Heart left ventricle (tissue), 16 donors: ENCODE data around the gene PRKCH. TPM values are rescaled to one million over a fixed set of nuclear protein-coding genes. Genes with fewer than 3 reads are reported as not detected.
A peak's percentile ranks its signal among the peaks of the same experiment; 100 is the strongest.

Experiments used
- ATAC-seq, 4 donors: fragments of 200-7000 bp; cut with Tn5 transposase; one replicate each; pipeline ENCODE4 v1.9.1; 2020 to 2022; ENCODE audit warnings: moderate library complexity in 4 of 4, mild to moderate bottlenecking in 3 of 4, moderate number of reproducible peaks in 1 of 4
- DNase-seq, 5 donors: peaks; one replicate each; pipeline ENCODE4 v3.0.0-alpha.2; 2020
- H3K27ac ChIP-seq, 12 donors: fragments of 200-600 bp; sonication (generic) in 4 of 12; one replicate each; pipeline versions ENCODE4 v1.5.0 to v1.8.0; 2016 to 2022; ENCODE audit warnings: mild to moderate bottlenecking in 2 of 12
- H3K27me3 ChIP-seq, 9 donors: fragments of 200-600 bp; sonication (generic) in 2 of 9; one replicate each; pipeline versions ENCODE4 v1.5.1 to v1.8.0; 2016 to 2022; ENCODE audit warnings: mild to moderate bottlenecking in 3 of 9
- H3K36me3 ChIP-seq, 9 donors: fragments of 200-600 bp; sonication (generic) in 2 of 9; one replicate each; pipeline versions ENCODE4 v1.5.0 to v1.8.0; 2018 to 2022; ENCODE audit warnings: mild to moderate bottlenecking in 2 of 9
- H3K4me1 ChIP-seq, 12 donors: fragments of 200-600 bp; sonication (generic) in 4 of 12; one replicate each; pipeline versions ENCODE4 v1.5.0 to v1.8.0; 2016 to 2022; ENCODE audit warnings: mild to moderate bottlenecking in 3 of 12
- H3K4me3 ChIP-seq, 12 donors: fragments of 200-600 bp; sonication (generic) in 4 of 12; one replicate each; pipeline versions ENCODE4 v1.5.0 to v1.8.0; 2017 to 2022; ENCODE audit warnings: mild to moderate bottlenecking in 9 of 12, moderate library complexity in 4 of 12
- H3K9me3 ChIP-seq, 12 donors: fragments of 200-600 bp; sonication (generic) in 4 of 12; one replicate each; pipeline versions ENCODE4 v1.5.0 to v1.8.0; 2016 to 2022; ENCODE audit warnings: mild to moderate bottlenecking in 1 of 12
- POLR2A ChIP-seq, 2 donors: fragments of 450-650 bp; IDR thresholded peaks; one replicate each; pipeline ENCODE4 v1.6.1; 2017; ENCODE audit warnings: antibody characterized with exemption in 2 of 2, mild to moderate bottlenecking in 2 of 2, moderate library complexity in 2 of 2
- WGBS, 4 donors: extraction: QIAGEN DNeasy Blood & Tissue Kit in 2 of 4; methylation state at CpG; one replicate each; pipeline versions ENCODE4 v1.1.5 to v1.1.7; 2013 to 2018; 5-methylcytosine and 5-hydroxymethylcytosine counted together
- intact Hi-C, 10 donors: fragments of 100-400 bp; cut with DNase I; formaldehyde crosslinking; loops; one replicate each; pipeline versions ENCODE4 v1.11.1 to v1.14.2; 2022
- long read RNA-seq, 3 donors: library from polyadenylated mRNA; unstranded; transcript quantifications; one replicate each; pipeline ENCODE4 v2.0.0, GENCODE V29; 2020 to 2021
- polyA plus RNA-seq, 2 donors: library from polyadenylated mRNA; stranded (reverse); fragments of 200-250 nt; gene quantifications; one replicate each; pipeline ENCODE4 v1.2.3, GENCODE V29; 2013
- total RNA-seq, 9 donors: library from RNA; depleted of rRNA in 2 of 9; stranded (reverse); fragments of >200 nt in 2 of 9; fragmentation: NEBNext Ultra II Directional in 3 of 9; extraction: Animal tissue kit (Norgen Biotek cat#: 25700) in 3 of 9; gene quantifications; one replicate each; pipeline versions ENCODE4 v1.1.0 to v1.2.4, GENCODE V29; 2016 to 2023
- TF ChIP-seq, protein P1 (sequence below), 12 donors: fragments of 200-600 bp; sonication (generic) in 4 of 12; IDR thresholded peaks; one replicate each; pipeline versions ENCODE4 v1.5.0 to v1.8.0; 2018 to 2022; ENCODE audit warnings: antibody characterized with exemption in 12 of 12, mild to moderate bottlenecking in 5 of 12
- donor health status: ischemic (EF 13 %, LVEDD 7.1; RV severe dilation, severe dysfunction).
- donor health status: healthy with polysubstance abuse.
- donor health status: DM: no; HTN: yes; CAD: no.
- donor health status: DM: no; HTN: no; CAD: no.
- donor health status: ischemic (EF 25% LVEDD 6.9; RV normal size, moderate dysfunction).
- donor health status: ischemic (EF 25% LVEDD 5.7; RV mildly dilated, moderate dysfunction).
- donor health status: healthy.
- donor health status: DM: yes; HTN: yes; CAD: no.
- donor health status: ischemic (EF 35%, LVEDD 5.7; RV mildly dilated, moderate dysfunction).
- donor health status: nonischemic (EF 11% LVEDD 7.7; RV severe dilation, severe dysfunction).
- donor health status: DM: yes; HTN: yes; CAD: no.
- donor health status: PGD.
- donor health status: ischemic (EF 29% LVEDD 5.4; RV normal size, mild dysfunction).
- donor health status: nonischemic (EF 23%, LVEDD 6.1; RV moderate dilation, normal function).

PRKCH gene
- total RNA-seq (10 to 100 TPM; 13.2 to 42.1 (median 21.7) TPM), polyA plus RNA-seq (10 to 100 TPM in 1 of 2 donors, 1 to 10 TPM in 1; 6.1 to 49.2 TPM)
- long read RNA-seq, donor 1, transcript PRKCH-201 (14 exons, 3,582 nt): major isoform, 19 of 25 reads
- long read RNA-seq, donor 1, partial matches to known transcripts: 5 of 25 reads
- long read RNA-seq, donor 1, other reads (novel, unspliced or antisense): 1 of 25 reads
- long read RNA-seq, donor 2, transcript PRKCH-201 (14 exons, 3,582 nt): major isoform, 25 of 43 reads
- long read RNA-seq, donor 2, partial matches to known transcripts: 6 of 43 reads
- long read RNA-seq, donor 2, other reads (novel, unspliced or antisense): 12 of 43 reads
- long read RNA-seq, donor 3, transcript PRKCH-201 (14 exons, 3,582 nt): major isoform, 16 of 26 reads
- long read RNA-seq, donor 3, partial matches to known transcripts: 2 of 26 reads
- long read RNA-seq, donor 3, other reads (novel, unspliced or antisense): 8 of 26 reads

DNA sequence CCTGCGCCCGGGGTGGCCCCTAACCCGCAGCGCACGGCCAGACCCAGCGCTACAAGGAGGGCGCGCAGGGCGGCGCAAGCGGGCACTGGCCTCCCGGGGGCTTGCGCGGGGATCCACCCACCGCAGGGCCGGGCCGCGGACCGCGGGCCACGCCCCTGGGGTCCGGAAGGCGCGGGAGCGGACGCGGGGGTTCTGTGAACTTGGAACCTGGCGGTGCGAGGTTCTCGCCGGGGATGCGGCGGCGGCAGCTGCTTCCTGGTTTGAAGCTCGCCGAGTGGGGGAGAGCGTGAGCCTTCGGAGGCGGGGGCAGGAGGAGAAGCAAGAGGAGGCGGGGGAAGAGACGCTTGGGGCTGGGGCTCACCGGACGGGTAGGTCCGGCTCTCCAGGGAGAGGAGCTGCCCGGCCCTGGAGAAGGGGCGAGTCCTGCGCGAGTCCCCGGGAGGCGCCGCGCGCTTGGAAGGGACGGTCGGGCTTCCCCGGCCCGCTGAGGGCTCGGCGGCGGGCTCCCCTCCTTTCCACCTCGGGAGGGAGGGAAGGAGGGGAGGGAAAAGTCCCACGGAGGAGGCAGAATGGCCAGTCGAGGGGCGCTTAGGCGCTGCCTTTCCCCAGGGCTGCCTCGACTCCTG lies at the start of gene PRKCH:
TSS of gene PRKCH (plus strand) at position 195 of the 626 bp plus-strand sequence. CDS start 523 bp downstream, outside the sequence.
- ATAC-seq (peak; percentile 39 to 81 (median 78)), DNase-seq (peak; percentile 76 to 90 (median 83))
- TF ChIP-seq, protein P1, sequence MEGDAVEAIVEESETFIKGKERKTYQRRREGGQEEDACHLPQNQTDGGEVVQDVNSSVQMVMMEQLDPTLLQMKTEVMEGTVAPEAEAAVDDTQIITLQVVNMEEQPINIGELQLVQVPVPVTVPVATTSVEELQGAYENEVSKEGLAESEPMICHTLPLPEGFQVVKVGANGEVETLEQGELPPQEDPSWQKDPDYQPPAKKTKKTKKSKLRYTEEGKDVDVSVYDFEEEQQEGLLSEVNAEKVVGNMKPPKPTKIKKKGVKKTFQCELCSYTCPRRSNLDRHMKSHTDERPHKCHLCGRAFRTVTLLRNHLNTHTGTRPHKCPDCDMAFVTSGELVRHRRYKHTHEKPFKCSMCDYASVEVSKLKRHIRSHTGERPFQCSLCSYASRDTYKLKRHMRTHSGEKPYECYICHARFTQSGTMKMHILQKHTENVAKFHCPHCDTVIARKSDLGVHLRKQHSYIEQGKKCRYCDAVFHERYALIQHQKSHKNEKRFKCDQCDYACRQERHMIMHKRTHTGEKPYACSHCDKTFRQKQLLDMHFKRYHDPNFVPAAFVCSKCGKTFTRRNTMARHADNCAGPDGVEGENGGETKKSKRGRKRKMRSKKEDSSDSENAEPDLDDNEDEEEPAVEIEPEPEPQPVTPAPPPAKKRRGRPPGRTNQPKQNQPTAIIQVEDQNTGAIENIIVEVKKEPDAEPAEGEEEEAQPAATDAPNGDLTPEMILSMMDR (IDR thresholded peaks at IDR 0.05): peak in 7 of 12 donors; percentile 12 to 44 (median 26)
- TF ChIP-seq POLR2A (IDR thresholded peaks at IDR 0.05): peak in 1 of 2 donors; percentile 30
- Histone ChIP-seq H3K27me3 (peaks cover 0 to 20% (median 4%) of the 10 kb centered on the region in 9 donors), H3K36me3 (no peaks in the 10 kb centered on the region), H3K4me3 (peak within 1 kb of the TSS; percentile 63 to 89 (median 77)), H3K9me3 (peaks cover 0 to 9% (median 0%) of the 10 kb centered on the region in 12 donors), H3K27ac (peak within 1 kb of the TSS; percentile 75 to 95 (median 89)), H3K4me1 (peaks cover 0 to 20% (median 7%) of the 10 kb centered on the region in 12 donors)
- WGBS, 4 donors: 0 to 1% (median 1%) methylated on average over 48 to 66 of the region's 66 CpGs
- intact Hi-C loops: loop anchor here in 7 of 10 donors (2.0 to 10.0 kb wide), 8 partner anchors 36 to 136 kb away; no protein-coding TSS in a partner anchor

DNA sequence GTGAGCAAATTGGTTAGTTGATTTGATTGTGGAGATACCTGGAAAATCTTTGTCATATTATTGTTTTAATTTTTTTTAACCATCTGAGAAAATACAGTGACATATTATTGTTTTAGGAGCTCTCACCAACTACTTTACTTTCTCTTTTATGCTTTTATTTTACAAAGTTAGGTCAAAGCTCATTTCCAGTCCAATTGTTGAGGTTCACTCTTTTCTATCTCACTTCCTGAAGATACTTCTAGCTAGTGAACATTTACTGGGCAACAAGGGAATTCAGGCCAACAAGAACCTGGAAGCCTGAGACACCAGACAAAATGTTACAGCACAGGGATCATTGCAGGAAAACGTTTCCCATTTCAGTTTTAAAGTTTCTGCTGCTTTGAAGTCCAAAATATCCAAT lies 44.1 kb upstream of the PRKCH start:
- ATAC-seq: no peak
- WGBS, 4 donors: 63 to 76% (median 71%) methylated on average over 1 of the region's 1 CpG
- Histone ChIP-seq H3K27ac (no peak overlapping the region), H3K36me3 (no peaks in the 10 kb centered on the region), H3K4me3 (no peak overlapping the region), H3K9me3 (no peaks in the 10 kb centered on the region), H3K27me3 (peaks cover 4 to 44% (median 20%) of the 10 kb centered on the region in 9 donors), H3K4me1 (peaks cover 0 to 16% (median 6%) of the 10 kb centered on the region in 12 donors)
- TF ChIP-seq POLR2A (IDR thresholded peaks at IDR 0.05): no peak
- TF ChIP-seq, protein P1 (IDR thresholded peaks at IDR 0.05): no peak
- intact Hi-C loops: no loop called here
- DNase-seq: no peak

DNA sequence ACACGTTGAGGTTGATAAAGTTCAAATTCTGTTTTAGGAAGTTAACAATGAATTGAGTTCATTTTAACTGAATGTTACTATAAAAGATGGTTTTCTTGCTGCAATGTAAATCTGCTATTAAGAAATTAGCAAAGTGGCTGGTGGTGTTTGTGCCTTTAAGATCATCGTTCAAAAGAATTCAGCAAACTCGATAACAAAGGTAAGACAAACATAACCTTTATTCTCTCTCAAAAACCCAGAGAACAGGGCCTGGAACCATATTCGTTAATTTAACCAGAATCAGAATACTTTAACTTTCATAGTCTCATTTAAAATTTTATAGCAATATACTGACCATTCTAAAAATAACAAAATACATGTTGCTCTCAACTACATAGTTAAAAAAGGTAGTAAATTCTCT lies 43.6 kb upstream of the PRKCH start:
- H3K4me1 ChIP-seq: peaks cover 0 to 16% (median 6%) of the 10 kb centered on the region in 12 donors
- TF ChIP-seq, protein P1 (IDR thresholded peaks at IDR 0.05): no peak
- TF ChIP-seq POLR2A (IDR thresholded peaks at IDR 0.05): no peak
- WGBS, 4 donors: 89 to 91% (median 90%) methylated on average over 4 of the region's 4 CpGs
- H3K9me3 ChIP-seq: no peaks in the 10 kb centered on the region
- intact Hi-C loops: no loop called here
- peaks cover 4 to 44% (median 20%) of the 10 kb centered on the region in 9 donors for H3K27me3 ChIP-seq
- no peak overlapping the region for H3K4me3 ChIP-seq
- DNase-seq (no peak), ATAC-seq (no peak)
- H3K27ac ChIP-seq: no peak overlapping the region
- H3K36me3 ChIP-seq: no peaks in the 10 kb centered on the region

DNA sequence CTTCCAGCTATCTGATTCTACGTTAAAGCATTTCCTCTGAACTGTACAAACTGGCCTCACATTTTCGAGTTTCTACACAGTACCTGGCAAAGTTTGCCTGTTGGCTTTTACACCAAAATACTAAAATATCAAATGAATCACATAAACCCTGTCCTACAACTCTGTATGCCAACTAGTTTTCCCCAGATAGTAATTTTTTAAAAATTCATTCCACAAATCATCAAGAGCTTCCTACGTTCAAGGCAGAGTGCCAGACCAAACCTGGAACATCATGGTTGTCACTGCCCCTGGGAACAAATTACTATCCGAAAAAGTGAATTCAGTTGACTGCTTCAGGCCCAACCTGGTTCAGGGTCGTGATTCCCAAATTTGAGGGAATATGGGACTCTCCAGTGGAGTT lies 42.3 kb upstream of the PRKCH start:
- intact Hi-C loops: no loop called here
- TF ChIP-seq, protein P1 (IDR thresholded peaks at IDR 0.05): no peak
- no peak for TF ChIP-seq POLR2A (IDR thresholded peaks at IDR 0.05)
- Histone ChIP-seq H3K4me1 (peaks cover 0 to 16% (median 6%) of the 10 kb centered on the region in 12 donors), H3K9me3 (no peaks in the 10 kb centered on the region), H3K4me3 (peak overlapping the region in 4 of 12 donors; percentile 60 to 69 (median 66)), H3K27ac (no peak overlapping the region), H3K27me3 (peaks cover 4 to 54% (median 20%) of the 10 kb centered on the region in 9 donors), H3K36me3 (no peaks in the 10 kb centered on the region)
- DNase-seq (no peak), ATAC-seq (no peak)
- WGBS, 4 donors: 79 to 88% (median 85%) methylated on average over 5 of the region's 5 CpGs
